Gastroesophageal sphincter (tissue), 3 donors: ENCODE measurements around the gene PLPP6.

Source experiments
- CTCF ChIP-seq, 4 experiments: fragments of 200-600 bp in 2 of 4; fragments of 450-650 bp in 2 of 4; sonication (generic) in 1 of 4; IDR thresholded peaks; one replicate each; pipeline ENCODE4 v1.5.1; 2017 to 2019; ENCODE audit warnings: antibody characterized with exemption in 4 of 4, mild to moderate bottlenecking in 2 of 4, moderate library complexity in 2 of 4
- POLR2A ChIP-seq, 2 donors: fragments of 450-650 bp; IDR thresholded peaks; one replicate each; pipeline ENCODE4 v1.6.1; 2017; ENCODE audit warnings: antibody characterized with exemption in 2 of 2, mild to moderate bottlenecking in 2 of 2, moderate library complexity in 1 of 2

- no peak for TF ChIP-seq CTCF (IDR thresholded peaks at IDR 0.05)
- TF ChIP-seq POLR2A (IDR thresholded peaks at IDR 0.05), result no peak
Observed at GRCh38 chr9:4669890-4670289, 7.8 kb downstream of the PLPP6 start.
